Ishikawa (cell line): Measurements from ENCODE around the gene DND1.

ENCODE experiments used
- CEBPB ChIP-seq: IDR thresholded peaks from 2 replicates; pipeline ENCODE4 v1.6.1; 2012
- CREB1 ChIP-seq: IDR thresholded peaks from 2 replicates; pipeline ENCODE4 v1.6.1; 2012; ENCODE audit warnings: low read depth
- EGR1 ChIP-seq: IDR thresholded peaks from 2 replicates; pipeline ENCODE4 v1.6.1; 2012
- EP300 ChIP-seq: IDR thresholded peaks from 2 replicates; pipeline ENCODE4 v1.6.1; 2012; ENCODE audit warnings: borderline replicate concordance
- FOXM1 ChIP-seq: IDR thresholded peaks from 2 replicates; pipeline ENCODE4 v1.6.1; 2012; ENCODE audit warnings: low read depth, borderline replicate concordance
- MAX ChIP-seq: IDR thresholded peaks from 2 replicates; pipeline ENCODE4 v1.6.1; 2012
- NFIC ChIP-seq: IDR thresholded peaks from 2 replicates; pipeline ENCODE4 v1.6.1; 2012
- RAD21 ChIP-seq: IDR thresholded peaks from 2 replicates; pipeline ENCODE4 v1.6.1; 2012; ENCODE audit warnings: low read depth
- TAF1 ChIP-seq: IDR thresholded peaks from 2 replicates; pipeline ENCODE4 v1.6.1; 2012; ENCODE audit warnings: low read depth, mild to moderate bottlenecking
- TCF12 ChIP-seq: IDR thresholded peaks from 2 replicates; pipeline ENCODE4 v1.6.1; 2012; ENCODE audit warnings: low read depth
- TEAD4 ChIP-seq: IDR thresholded peaks from 2 replicates; pipeline ENCODE4 v1.6.1; 2012
- USF1 ChIP-seq: IDR thresholded peaks from 2 replicates; pipeline ENCODE4 v1.6.1; 2012
- YY1 ChIP-seq: IDR thresholded peaks from 2 replicates; pipeline ENCODE4 v1.6.1; 2012; ENCODE audit warnings: low read depth
- ZBTB7A ChIP-seq: IDR thresholded peaks from 2 replicates; pipeline ENCODE4 v1.6.1; 2012; ENCODE audit warnings: low read depth
- TF ChIP-seq, protein P1 (sequence below): IDR thresholded peaks from 2 replicates; pipeline ENCODE4 v1.6.1; 2012; ENCODE audit warnings: low read depth, mild to moderate bottlenecking

The DND1 gene

DNA sequence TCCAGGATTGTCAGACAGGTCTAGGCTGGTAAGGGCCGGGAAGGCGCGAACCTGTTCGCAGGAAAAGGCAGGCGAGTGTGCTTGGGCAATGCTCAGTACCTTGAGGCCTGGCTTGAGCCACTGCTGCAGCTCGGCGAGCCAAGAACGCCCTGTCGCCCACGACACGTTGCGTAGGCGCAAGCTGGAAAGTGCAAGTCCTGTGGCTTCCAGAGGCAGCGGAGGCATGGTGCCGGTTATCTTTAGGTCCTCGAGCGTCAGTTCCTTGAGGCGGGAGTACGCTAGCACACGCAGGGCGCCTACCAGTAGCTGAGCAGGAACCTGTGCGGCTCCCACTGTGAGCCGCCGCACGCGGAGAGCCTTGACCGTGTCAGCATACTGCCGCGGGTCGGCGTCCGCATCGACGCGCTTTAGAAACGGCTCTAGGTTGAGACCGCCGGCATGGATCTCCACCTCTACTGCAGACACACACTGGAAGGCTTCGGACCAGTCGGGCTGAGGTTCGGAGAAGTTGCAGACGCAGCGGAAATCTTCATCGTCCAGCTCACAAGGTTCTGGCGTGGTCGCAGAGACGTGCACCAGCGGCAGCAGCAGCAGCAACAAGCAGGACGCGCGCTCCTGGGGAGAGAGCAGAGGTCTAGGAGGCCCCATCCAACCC, 40.9 kb downstream of the DND1 start:
- no peak for TF ChIP-seq NFIC
- no peak for TF ChIP-seq EGR1

GRCh38 chr5:140631831-140632365, 41.5 kb downstream of the DND1 start:
- TF ChIP-seq YY1 = no peak
- TF ChIP-seq FOXM1 = no peak

DNA sequence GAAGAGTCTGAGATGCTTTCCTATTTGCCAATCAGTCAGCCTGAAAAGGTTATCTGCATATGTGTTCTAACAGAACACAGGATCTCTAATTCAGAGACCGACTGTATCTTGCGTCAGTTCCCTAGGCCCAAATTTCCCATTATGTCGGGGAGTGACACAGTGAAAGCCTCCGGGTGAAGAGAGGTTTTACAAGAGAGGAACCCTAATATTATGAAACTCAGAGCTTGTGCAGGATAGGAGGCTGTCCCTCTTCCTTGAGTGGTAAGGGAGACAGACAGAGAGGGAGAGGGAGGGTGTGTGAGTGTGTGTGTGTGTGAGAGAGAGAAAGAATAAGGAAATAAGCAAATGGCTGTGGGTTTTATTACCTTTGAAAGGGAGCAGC, 42.3 kb downstream of the DND1 start:
- TF ChIP-seq EGR1 (no peak), NFIC (no peak)

DNA sequence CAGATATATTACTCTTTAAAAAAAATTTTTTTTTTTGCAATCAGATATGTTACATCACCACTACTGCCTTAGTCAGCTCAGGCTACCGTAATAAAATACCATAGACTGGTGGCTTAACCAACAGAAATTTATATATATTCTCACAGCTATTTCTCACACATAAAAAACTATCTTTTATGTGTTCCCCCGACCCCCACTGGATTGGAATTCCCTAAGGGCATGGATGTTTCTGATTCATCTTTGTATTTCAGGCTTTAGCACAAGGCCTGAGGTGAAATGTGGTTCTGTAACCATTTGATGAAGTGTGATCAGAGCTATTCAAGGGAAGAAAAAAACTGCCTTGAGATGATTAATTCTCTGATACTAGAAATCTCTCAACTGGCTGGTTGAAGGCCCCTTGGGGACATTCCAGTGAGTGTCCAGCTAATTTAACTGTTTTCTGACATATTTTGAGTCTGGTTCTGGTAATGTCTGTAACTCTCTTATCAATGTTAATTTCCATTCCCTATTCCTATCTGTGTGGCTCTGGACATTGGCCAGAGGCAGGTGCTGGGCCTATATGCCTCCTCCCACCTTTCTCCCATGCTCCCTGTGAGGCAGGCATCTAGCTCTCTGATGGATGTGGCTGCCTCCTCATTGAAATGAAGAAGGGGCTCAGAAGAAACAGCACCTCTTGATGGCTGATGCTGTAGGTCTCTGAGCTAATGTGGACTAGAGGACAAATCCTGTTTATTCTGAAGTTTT, 42.9 kb downstream of the DND1 start:
- no peak for TF ChIP-seq MAX
- no peak for TF ChIP-seq TCF12
- no peak for TF ChIP-seq FOXM1
- TF ChIP-seq USF1 = no peak
- TF ChIP-seq EP300 = no peak
- TF ChIP-seq YY1 = no peak
- no peak for TF ChIP-seq CEBPB
- no peak for TF ChIP-seq RAD21
- no peak for TF ChIP-seq CREB1
- TF ChIP-seq, protein P1, sequence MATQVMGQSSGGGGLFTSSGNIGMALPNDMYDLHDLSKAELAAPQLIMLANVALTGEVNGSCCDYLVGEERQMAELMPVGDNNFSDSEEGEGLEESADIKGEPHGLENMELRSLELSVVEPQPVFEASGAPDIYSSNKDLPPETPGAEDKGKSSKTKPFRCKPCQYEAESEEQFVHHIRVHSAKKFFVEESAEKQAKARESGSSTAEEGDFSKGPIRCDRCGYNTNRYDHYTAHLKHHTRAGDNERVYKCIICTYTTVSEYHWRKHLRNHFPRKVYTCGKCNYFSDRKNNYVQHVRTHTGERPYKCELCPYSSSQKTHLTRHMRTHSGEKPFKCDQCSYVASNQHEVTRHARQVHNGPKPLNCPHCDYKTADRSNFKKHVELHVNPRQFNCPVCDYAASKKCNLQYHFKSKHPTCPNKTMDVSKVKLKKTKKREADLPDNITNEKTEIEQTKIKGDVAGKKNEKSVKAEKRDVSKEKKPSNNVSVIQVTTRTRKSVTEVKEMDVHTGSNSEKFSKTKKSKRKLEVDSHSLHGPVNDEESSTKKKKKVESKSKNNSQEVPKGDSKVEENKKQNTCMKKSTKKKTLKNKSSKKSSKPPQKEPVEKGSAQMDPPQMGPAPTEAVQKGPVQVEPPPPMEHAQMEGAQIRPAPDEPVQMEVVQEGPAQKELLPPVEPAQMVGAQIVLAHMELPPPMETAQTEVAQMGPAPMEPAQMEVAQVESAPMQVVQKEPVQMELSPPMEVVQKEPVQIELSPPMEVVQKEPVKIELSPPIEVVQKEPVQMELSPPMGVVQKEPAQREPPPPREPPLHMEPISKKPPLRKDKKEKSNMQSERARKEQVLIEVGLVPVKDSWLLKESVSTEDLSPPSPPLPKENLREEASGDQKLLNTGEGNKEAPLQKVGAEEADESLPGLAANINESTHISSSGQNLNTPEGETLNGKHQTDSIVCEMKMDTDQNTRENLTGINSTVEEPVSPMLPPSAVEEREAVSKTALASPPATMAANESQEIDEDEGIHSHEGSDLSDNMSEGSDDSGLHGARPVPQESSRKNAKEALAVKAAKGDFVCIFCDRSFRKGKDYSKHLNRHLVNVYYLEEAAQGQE = no peak
- no peak for TF ChIP-seq TAF1
- TF ChIP-seq ZBTB7A = no peak
- TF ChIP-seq NFIC = no peak
- no peak for TF ChIP-seq EGR1
- no peak for TF ChIP-seq TEAD4

DNA sequence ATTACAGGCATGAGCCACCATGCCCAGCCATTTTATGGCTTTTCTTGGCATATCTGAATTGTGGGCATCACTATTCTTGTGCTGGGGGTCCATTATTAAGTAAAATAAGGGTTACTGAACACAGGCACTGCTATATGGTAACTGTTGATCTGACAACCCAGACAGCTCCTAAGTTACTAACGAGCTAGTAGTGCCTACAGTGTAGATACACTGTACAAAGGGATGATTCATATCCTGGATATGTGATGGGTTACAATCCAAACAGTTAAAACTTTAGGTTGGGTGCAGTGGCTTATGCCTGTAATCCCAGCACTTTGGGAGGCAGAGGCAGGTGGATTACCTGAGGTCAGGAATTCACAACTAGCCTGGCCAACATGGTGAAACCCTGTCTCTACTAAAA, 44.7 kb downstream of the DND1 start:
- TF ChIP-seq CEBPB (no peak), NFIC (no peak), TEAD4 (no peak), USF1 (no peak), FOXM1 (no peak), YY1 (no peak), CREB1 (no peak), TAF1 (no peak)
- TF ChIP-seq, protein P1 = no peak

- no peak for TF ChIP-seq CEBPB
- no peak for TF ChIP-seq FOXM1
- no peak for TF ChIP-seq EGR1
Measured at GRCh38 chr5:140627972-140628371, 45.4 kb downstream of the DND1 start.

GRCh38 chr5:140622301-140622700, 51.1 kb downstream of the DND1 start:
- TF ChIP-seq MAX = no peak
- TF ChIP-seq CEBPB = no peak
- TF ChIP-seq YY1 = no peak
- no peak for TF ChIP-seq RAD21
- no peak for TF ChIP-seq TAF1
- TF ChIP-seq, protein P1 = no peak
- no peak for TF ChIP-seq CREB1
- TF ChIP-seq NFIC = no peak
- TF ChIP-seq TEAD4 = no peak
- TF ChIP-seq EGR1 = no peak
- no peak for TF ChIP-seq ZBTB7A
- no peak for TF ChIP-seq EP300
- no peak for TF ChIP-seq FOXM1
- TF ChIP-seq TCF12 = no peak
- TF ChIP-seq USF1 = no peak
